HG03066 (cell line): ENCODE data around the gene SLC40A1.

Experiments used
- ATAC-seq: cut with Tn5 transposase; IDR thresholded peaks from one replicate; pipeline ENCODE4 v1.9.1; 2021; ENCODE audit warnings: low read depth; ENCODE audit not compliant: unreplicated experiment

Gene SLC40A1

GRCh38 chr2:189544318-189545042 lies 36.1 kb downstream of the SLC40A1 start:
- no peak for ATAC-seq

GRCh38 chr2:189543367-189543766 lies 37.2 kb downstream of the SLC40A1 start:
- ATAC-seq = no peak

GRCh38 chr2:189542145-189542882 lies 38.3 kb downstream of the SLC40A1 start:
- ATAC-seq = no peak

- ATAC-seq = no peak
Observed at GRCh38 chr2:189541591-189541990, 39.0 kb downstream of the SLC40A1 start.

GRCh38 chr2:189540551-189540950 lies 40.0 kb downstream of the SLC40A1 start:
- no peak for ATAC-seq

- no peak for ATAC-seq
Observed at GRCh38 chr2:189538402-189538801, 42.2 kb downstream of the SLC40A1 start.

GRCh38 chr2:189536830-189537229 lies 43.8 kb downstream of the SLC40A1 start:
- ATAC-seq = no peak

- ATAC-seq = no peak
Observed at GRCh38 chr2:189534854-189535832, 45.4 kb downstream of the SLC40A1 start.

GRCh38 chr2:189533288-189534035 lies 47.1 kb downstream of the SLC40A1 start:
- no peak for ATAC-seq

GRCh38 chr2:189530965-189531637 lies 49.5 kb downstream of the SLC40A1 start:
- no peak for ATAC-seq

GRCh38 chr2:189528617-189529016 lies 52.0 kb downstream of the SLC40A1 start:
- ATAC-seq = no peak

- ATAC-seq = no peak
Observed at GRCh38 chr2:189527812-189528592, 52.6 kb downstream of the SLC40A1 start.

- ATAC-seq = no peak
Observed at GRCh38 chr2:189527041-189527750, 53.4 kb downstream of the SLC40A1 start.

GRCh38 chr2:189526241-189526640 lies 54.3 kb downstream of the SLC40A1 start:
- no peak for ATAC-seq

- no peak for ATAC-seq
Observed at GRCh38 chr2:189524746-189525145, 55.8 kb downstream of the SLC40A1 start.

- no peak for ATAC-seq
Observed at GRCh38 chr2:189522435-189523151, 58.0 kb downstream of the SLC40A1 start.

GRCh38 chr2:189521699-189522434 lies 58.7 kb downstream of the SLC40A1 start:
- ATAC-seq = no peak
